Calu3 (cell line): ENCODE results near the gene ZBTB20. TPM values are rescaled to one million over a fixed set of nuclear protein-coding genes. Genes with fewer than 3 reads are reported as not detected.

Source experiments
- BruUV-seq: library from RNA; stranded (reverse); fragments of 400-500 nt; replicated peaks from 2 replicates; lab custom pipeline; 2021; lab: Mats Ljungman, UMichigan
- CTCF ChIA-PET: fragments of 300-600 bp; sonication (Branson Sonifier 250); formaldehyde crosslinking; loops from one replicate; lab custom pipeline; 2022; ENCODE audit warnings: antibody characterized with exemption; lab: Charles Lee
- DNase-seq: peaks from one replicate; pipeline ENCODE4 v3.0.0; 2022
- H3K27ac Mint-ChIP-seq: one replicate; pipeline ENCODE4 v1.8.0; 2022; ENCODE audit warnings: mixed read lengths; ENCODE audit not compliant: unreplicated experiment
- H3K27me3 Mint-ChIP-seq: one replicate; pipeline ENCODE4 v1.8.0; 2022; ENCODE audit warnings: mixed read lengths; ENCODE audit not compliant: unreplicated experiment
- H3K36me3 Mint-ChIP-seq: one replicate; pipeline ENCODE4 v1.8.0; 2022; ENCODE audit warnings: mild to moderate bottlenecking, moderate library complexity, mixed read lengths; ENCODE audit not compliant: insufficient read depth, unreplicated experiment
- H3K4me1 Mint-ChIP-seq: one replicate; pipeline ENCODE4 v1.8.0; 2022; ENCODE audit warnings: mild to moderate bottlenecking, low read depth, mixed read lengths; ENCODE audit not compliant: unreplicated experiment
- H3K4me3 Mint-ChIP-seq: one replicate; pipeline ENCODE4 v1.8.0; 2022; ENCODE audit warnings: mild to moderate bottlenecking, low read depth, moderate library complexity, mixed read lengths; ENCODE audit not compliant: unreplicated experiment
- H3K9me3 Mint-ChIP-seq: one replicate; pipeline ENCODE4 v1.8.0; 2022; ENCODE audit warnings: low read depth, mixed read lengths; ENCODE audit not compliant: unreplicated experiment
- CTCF ChIP-seq: fragments of 200-600 bp; IDR thresholded peaks from one replicate; pipeline ENCODE4 v1.8.0; 2022; ENCODE audit warnings: antibody characterized with exemption; ENCODE audit not compliant: unreplicated experiment
- intact Hi-C: fragments of 100-400 bp; cut with micrococcal nuclease; formaldehyde crosslinking; loops from one replicate; pipeline ENCODE4 v1.10.0; 2022; ENCODE audit not compliant: unreplicated experiment
- total RNA-seq: library from RNA; stranded (reverse); gene quantifications from 2 replicates; pipeline ENCODE4 v1.2.3, GENCODE V29; 2022

Gene ZBTB20
- total RNA-seq, 1 experiment from 2014 or later, result 24.1 TPM

- peaks cover 24% of the 10 kb centered on the region for H3K4me1 Mint-ChIP-seq
- no peak overlapping the region for H3K4me3 Mint-ChIP-seq
- no TSS peak for BruUV-seq
- no peaks in the 10 kb centered on the region for H3K9me3 Mint-ChIP-seq
- intact Hi-C loops, result no loop called here
- H3K27ac Mint-ChIP-seq, result no peak overlapping the region
- no peak for TF ChIP-seq CTCF
- CTCF ChIA-PET, result interaction anchor here (0.7 to 1.5 kb wide), 4 partner anchors 12 to 102 kb away, joined by 3 to 11 read pairs (median 8); no protein-coding TSS in a partner anchor
- DNase-seq, result no peak
- H3K36me3 Mint-ChIP-seq, result no peaks in the 10 kb centered on the region
- no peaks in the 10 kb centered on the region for H3K27me3 Mint-ChIP-seq
Measured at GRCh38 chr3:114454551-114455251, 692.4 kb downstream of the ZBTB20 start.

- Mint-ChIP-seq H3K27ac (no peak overlapping the region), H3K27me3 (no peaks in the 10 kb centered on the region), H3K36me3 (peaks cover 2% of the 10 kb centered on the region), H3K9me3 (no peaks in the 10 kb centered on the region), H3K4me3 (no peak overlapping the region), H3K4me1 (peaks cover 14% of the 10 kb centered on the region)
- no peak for TF ChIP-seq CTCF
- CTCF ChIA-PET, result interaction anchor here (0.6 to 1.5 kb wide), 3 partner anchors 11 to 1201 kb away, joined by 3 to 7 read pairs (median 3); no protein-coding TSS in a partner anchor
- intact Hi-C loops, result no loop called here
- no peak for DNase-seq
- BruUV-seq, result no TSS peak
Measured at GRCh38 chr3:114453361-114453780, 693.7 kb downstream of the ZBTB20 start.

GRCh38 chr3:114452937-114453336, 694.2 kb downstream of the ZBTB20 start:
- DNase-seq, result no peak
- Mint-ChIP-seq H3K4me3 (no peak overlapping the region), H3K36me3 (peaks cover 6% of the 10 kb centered on the region), H3K9me3 (no peaks in the 10 kb centered on the region), H3K4me1 (peaks cover 14% of the 10 kb centered on the region), H3K27ac (no peak overlapping the region), H3K27me3 (no peaks in the 10 kb centered on the region)
- BruUV-seq, result no TSS peak
- CTCF ChIA-PET, result interaction anchor here (0.6 to 1.5 kb wide), 2 partner anchors 10 to 438 kb away, joined by 5 to 7 read pairs; no protein-coding TSS in a partner anchor
- intact Hi-C loops, result no loop called here
- no peak for TF ChIP-seq CTCF

GRCh38 chr3:114452256-114452655, 694.8 kb downstream of the ZBTB20 start:
- CTCF ChIA-PET, result no interaction called here
- DNase-seq, result no peak
- TF ChIP-seq CTCF, result no peak
- peaks cover 14% of the 10 kb centered on the region for H3K4me1 Mint-ChIP-seq
- no peaks in the 10 kb centered on the region for H3K27me3 Mint-ChIP-seq
- BruUV-seq, result no TSS peak
- no peak overlapping the region for H3K4me3 Mint-ChIP-seq
- no peaks in the 10 kb centered on the region for H3K9me3 Mint-ChIP-seq
- intact Hi-C loops, result no loop called here
- H3K27ac Mint-ChIP-seq, result peak overlapping the region; percentile 60
- peaks cover 8% of the 10 kb centered on the region for H3K36me3 Mint-ChIP-seq
